Activated gamma-delta T cell (primary cell): ENCODE results near the gene CDA.

Experiments
- DNase-seq: peaks from one replicate; lab custom pipeline; 2025; lab: John Stamatoyannopoulos, UW

CDA gene

GRCh38 chr1:20615946-20616846 lies 27.3 kb downstream of the CDA start:
- DNase-seq, result no peak

DNA sequence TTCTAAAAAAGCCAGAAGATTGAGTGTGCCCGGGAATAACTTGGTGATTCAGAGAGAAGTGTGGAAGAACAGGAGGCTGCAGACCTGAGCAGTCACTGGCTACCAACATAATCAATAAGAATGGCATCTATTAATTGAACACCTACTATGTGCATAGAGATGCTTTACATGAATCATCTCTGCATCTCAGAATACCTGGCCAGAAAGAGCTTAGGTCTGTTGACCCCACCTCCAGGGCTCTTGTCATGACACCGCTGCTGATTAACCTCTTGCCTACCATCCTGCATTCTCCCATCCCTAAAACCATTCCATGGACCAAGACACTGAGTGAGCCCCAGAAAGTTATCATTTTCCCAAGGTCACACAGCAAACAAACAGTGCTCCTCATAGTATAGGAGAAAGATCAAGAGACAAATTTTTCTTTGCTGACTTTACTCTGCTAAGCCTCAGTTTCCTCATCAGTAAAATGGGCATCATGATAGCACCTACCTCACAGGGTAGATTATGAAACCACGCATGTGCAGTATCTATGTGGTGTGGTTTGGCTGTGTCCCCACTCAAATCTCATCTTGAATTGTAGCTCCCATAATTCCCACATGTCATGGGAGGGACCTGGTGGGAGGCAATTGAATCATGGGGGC lies 28.1 kb downstream of the CDA start:
- DNase-seq, result no peak

- DNase-seq, result no peak
These were observed 29.7 kb downstream of the CDA start for GRCh38 chr1:20618550-20618949.

DNA sequence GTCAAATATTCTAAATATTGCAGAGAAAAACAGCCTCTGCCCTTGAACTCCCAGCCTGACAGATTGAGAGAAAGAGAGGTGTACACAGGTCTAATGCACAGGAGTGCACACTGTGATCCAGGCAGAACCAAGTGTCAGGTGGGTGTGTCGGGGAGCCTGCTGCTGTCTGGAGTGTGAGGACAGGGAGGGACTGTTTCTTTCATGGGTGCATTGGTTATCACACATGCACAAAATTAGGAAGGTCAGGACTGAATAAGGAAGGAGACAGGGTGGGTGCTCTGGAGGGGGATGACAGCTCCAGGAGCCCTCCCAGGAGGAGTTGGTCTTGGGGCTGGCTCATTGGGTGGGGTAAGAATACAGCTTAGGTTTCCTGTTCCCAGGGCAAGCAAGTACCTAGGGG lies 31.1 kb downstream of the CDA start:
- no peak for DNase-seq

GRCh38 chr1:20621012-20621411 lies 32.1 kb downstream of the CDA start:
- no peak for DNase-seq

DNA sequence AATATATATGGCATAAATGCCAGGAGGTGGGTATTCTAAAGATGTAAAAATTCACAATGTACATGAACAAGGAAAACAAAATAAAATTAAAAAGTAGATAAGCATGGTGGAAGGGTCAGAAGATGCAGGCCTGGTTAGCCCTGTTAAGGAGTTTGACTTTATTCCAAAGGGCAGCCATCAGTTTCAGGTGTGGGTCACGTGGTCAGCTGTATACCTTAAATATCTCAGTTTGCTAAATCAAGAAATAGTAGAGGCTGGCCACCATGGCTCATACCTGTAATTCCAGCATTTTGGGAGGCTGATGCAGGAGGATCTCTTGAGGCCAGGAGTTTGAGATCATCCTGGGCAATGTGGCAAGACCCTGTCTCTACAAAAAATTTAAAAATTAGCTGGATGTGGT lies 35.8 kb downstream of the CDA start:
- DNase-seq, result no peak

DNA sequence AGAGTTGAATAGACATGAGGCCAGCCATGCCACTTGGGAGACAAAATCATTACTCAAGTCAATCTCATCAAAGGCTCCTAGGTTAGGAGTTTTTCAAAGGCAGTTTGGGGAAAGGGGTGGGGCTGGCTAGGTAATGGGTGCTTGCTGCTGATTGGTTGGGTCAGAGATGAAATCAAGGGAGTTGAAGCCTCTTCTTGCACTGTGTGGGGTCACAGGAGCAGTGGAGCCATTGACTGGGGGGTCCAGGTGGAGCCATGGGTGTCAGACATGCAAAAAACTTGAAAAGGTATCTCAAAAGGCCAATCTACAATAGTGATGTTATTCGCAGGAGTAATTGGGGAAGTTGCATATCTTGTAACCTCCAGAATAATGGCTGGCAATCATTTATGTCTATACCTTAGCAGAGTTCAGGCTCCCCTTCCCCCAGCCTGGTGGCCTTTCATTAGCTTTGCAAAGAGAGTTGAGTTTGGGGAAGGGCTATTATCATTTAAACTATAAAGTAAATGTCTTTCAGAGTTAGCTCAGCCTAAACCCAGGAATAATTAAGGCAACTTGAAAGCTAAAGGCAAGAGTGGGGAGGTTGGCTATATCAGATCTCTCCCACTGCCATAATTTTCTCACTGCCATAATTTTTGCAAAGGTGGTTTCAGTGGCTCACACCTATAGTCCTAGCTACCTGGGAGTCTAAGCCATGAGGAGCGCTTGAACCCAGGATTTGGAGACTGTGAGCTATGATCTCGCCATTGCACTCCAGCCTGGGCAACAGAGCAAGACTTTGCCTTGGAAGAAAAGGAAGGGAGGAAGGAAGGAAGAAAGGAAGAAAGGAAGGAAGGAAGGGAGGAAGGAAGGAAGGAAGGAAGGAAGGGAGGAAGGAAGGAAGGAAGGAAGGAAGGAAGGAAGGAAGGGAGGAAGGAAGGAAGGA lies 36.5 kb downstream of the CDA start:
- no peak for DNase-seq

- no peak for DNase-seq
These were observed 37.2 kb downstream of the CDA start for GRCh38 chr1:20626098-20626427.

GRCh38 chr1:20626524-20626923 lies 37.6 kb downstream of the CDA start:
- DNase-seq, result no peak

GRCh38 chr1:20630729-20631128 lies 41.8 kb downstream of the CDA start:
- DNase-seq, result no peak

- no peak for DNase-seq
These were observed 43.5 kb downstream of the CDA start for GRCh38 chr1:20632386-20632785.

GRCh38 chr1:20633190-20634064 lies 44.5 kb downstream of the CDA start, which contains the start of gene PINK1:
PINK1 (plus strand) TSS chr1:20633458; CDS start chr1:20633549, 91 bp downstream.
- DNase-seq, result peak; percentile 77

GRCh38 chr1:20634065-20634593 lies 45.2 kb downstream of the CDA start:
- no peak for DNase-seq

GRCh38 chr1:20634594-20635084 lies 45.7 kb downstream of the CDA start:
- DNase-seq, result no peak

- no peak for DNase-seq
These were observed 48.0 kb downstream of the CDA start for GRCh38 chr1:20636785-20637347.

- DNase-seq, result no peak
These were observed 51.3 kb downstream of the CDA start for GRCh38 chr1:20640183-20640597.

DNA sequence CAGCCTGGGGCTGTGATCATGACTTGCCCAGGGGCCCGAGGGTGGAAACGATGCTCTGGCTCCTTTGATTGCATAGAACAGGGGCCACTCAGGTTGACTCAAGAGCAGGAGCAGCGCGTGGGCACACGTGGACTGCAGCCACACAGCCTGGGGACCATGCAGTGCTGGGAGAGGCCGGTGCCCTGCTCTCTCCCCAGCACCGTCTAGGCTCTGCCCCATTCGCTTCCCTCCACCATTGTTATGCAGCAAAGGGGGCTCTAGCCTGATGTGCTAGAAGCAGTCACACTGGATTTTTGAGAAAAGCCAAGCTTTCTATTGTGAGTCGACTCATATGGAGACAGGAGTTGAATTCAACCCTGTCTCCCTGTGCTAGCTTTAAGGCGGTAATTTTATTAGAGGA lies 53.1 kb downstream of the CDA start:
- DNase-seq, result no peak

- no peak for DNase-seq
These were observed 54.2 kb downstream of the CDA start for GRCh38 chr1:20643080-20643479.

DNA sequence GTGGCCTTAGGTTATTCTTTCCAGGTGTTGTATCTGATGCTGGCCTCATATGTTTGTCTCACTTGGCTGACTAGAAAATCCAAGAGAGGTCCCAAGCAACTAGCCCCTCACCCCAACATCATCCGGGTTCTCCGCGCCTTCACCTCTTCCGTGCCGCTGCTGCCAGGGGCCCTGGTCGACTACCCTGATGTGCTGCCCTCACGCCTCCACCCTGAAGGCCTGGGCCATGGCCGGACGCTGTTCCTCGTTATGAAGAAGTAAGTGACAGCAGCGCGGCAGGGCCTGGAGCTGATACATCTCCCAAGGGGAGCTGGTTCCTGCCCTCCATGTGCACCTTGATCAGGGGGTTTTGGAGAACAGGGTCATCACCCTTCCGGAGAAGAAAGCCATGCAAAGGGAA lies 55.5 kb downstream of the CDA start:
- DNase-seq, result no peak

- DNase-seq, result no peak
These were observed 56.5 kb downstream of the CDA start for GRCh38 chr1:20645414-20645813.

- no peak for DNase-seq
These were observed 59.5 kb downstream of the CDA start for GRCh38 chr1:20648438-20648837.
